WI38 (cell line): Measurements from ENCODE around the gene SCIMP.

Experiments
- H3K4me3 ChIP-seq: 2 replicates; pipeline ENCODE4 v1.5.1; 2011; ENCODE audit warnings: low read depth, mild to moderate bottlenecking, control low read depth, low read length
- TF ChIP-seq, protein P1 (sequence below): IDR thresholded peaks from 2 replicates; pipeline ENCODE4 v1.5.1; 2012; ENCODE audit warnings: low read depth, mild to moderate bottlenecking, control low read depth, low read length

Gene SCIMP

DNA sequence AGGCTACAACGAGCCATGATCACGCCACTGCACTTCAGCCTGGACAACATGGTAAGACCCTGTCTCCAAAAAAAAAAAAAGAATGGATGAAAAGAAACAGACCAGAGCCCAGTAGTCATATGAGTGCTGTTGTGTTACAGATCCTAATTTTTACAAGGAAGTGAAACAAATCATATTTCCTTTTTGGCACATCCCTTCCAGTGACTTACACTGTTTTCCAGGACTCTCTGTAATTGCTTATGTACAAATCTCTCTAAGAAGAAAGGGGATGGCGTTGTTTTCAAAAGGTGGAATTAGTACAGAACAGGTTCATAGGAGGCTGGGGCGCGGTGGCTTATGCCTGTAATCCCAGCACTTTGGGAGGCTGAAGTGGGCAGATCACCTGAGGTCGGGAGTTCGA lies 23.2 kb downstream of the SCIMP start:
- TF ChIP-seq, protein P1, sequence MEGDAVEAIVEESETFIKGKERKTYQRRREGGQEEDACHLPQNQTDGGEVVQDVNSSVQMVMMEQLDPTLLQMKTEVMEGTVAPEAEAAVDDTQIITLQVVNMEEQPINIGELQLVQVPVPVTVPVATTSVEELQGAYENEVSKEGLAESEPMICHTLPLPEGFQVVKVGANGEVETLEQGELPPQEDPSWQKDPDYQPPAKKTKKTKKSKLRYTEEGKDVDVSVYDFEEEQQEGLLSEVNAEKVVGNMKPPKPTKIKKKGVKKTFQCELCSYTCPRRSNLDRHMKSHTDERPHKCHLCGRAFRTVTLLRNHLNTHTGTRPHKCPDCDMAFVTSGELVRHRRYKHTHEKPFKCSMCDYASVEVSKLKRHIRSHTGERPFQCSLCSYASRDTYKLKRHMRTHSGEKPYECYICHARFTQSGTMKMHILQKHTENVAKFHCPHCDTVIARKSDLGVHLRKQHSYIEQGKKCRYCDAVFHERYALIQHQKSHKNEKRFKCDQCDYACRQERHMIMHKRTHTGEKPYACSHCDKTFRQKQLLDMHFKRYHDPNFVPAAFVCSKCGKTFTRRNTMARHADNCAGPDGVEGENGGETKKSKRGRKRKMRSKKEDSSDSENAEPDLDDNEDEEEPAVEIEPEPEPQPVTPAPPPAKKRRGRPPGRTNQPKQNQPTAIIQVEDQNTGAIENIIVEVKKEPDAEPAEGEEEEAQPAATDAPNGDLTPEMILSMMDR, result no peak
- H3K4me3 ChIP-seq, result no peak overlapping the region

DNA sequence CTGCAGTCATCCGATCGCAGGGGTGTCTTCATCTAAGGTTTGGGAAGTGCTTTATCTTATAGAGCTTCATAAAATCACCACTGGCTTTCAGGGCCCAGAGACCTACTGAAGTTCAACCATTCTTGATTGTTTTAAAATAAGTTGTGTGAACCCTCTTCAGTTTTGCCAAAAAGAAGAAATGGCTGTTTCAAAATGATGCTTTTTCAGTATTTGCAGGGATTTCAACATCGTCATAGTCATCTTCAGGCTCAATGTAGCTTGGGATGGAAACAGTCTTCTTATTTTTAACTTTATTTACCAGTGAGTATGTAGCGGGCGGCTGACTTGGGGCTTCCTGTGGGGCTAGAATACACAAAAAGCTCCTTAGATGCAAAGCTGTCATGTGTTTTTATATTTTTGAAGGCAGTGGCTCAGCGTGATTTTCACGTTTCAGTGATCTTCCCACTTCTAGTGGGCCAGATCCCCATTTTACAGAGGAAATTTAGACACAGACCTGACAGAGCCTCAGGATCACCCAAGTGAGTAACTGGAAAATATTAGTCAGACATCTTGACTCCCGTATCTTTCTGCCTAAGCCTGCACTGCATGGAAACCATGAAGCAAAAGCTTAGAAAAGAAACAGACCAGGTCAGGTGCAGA lies 23.9 kb downstream of the SCIMP start:
- no peak overlapping the region for H3K4me3 ChIP-seq
- TF ChIP-seq, protein P1, result no peak

DNA sequence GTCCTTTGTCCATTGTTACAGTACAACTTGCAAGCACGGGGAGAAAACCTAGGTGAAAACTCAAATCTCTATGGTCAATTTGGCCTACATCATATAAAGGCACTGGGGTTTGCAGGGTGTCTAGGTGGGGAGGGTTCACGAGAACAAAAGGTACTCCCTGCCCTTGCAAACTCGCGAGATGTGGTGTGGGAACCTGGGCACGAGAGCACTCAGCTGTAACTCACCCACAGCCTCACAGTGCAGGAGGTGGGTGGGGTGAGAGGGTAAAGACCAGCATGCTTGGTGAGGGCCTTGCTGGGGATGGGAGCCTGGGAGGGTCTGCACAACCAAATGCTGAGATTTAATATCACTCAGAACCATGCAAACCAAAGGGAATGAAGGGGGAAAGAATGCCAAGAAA lies 24.6 kb downstream of the SCIMP start:
- TF ChIP-seq, protein P1, result no peak
- no peak overlapping the region for H3K4me3 ChIP-seq

- no peak overlapping the region for H3K4me3 ChIP-seq
- TF ChIP-seq, protein P1, result no peak
Observed at GRCh38 chr17:5209396-5209795, 25.3 kb downstream of the SCIMP start.

- TF ChIP-seq, protein P1, result no peak
- no peak overlapping the region for H3K4me3 ChIP-seq
Observed at GRCh38 chr17:5203908-5204294, 30.8 kb downstream of the SCIMP start.

- H3K4me3 ChIP-seq, result no peak overlapping the region
- TF ChIP-seq, protein P1, result no peak
Observed at GRCh38 chr17:5203178-5203907, 31.3 kb downstream of the SCIMP start.

GRCh38 chr17:5201011-5201410 lies 33.6 kb downstream of the SCIMP start:
- H3K4me3 ChIP-seq, result no peak overlapping the region
- TF ChIP-seq, protein P1, result no peak
